Omental fat pad (tissue), 4 donors: ENCODE data around the gene G6PD. TPM values are rescaled to one million over a fixed set of nuclear protein-coding genes. Genes with fewer than 3 reads are reported as not detected.
"Not testable (repeated sequence)": the region's sequence is repeated elsewhere in the genome, so short reads cannot be mapped to it uniquely, and the experiment has no call there.

Experiments
- ATAC-seq: fragments of 150-250 bp; one replicate; pipeline ENCODE4 v1.9.1; 2016; ENCODE audit warnings: mild to moderate bottlenecking, moderate library complexity; ENCODE audit not compliant: low FRiP score
- DNase-seq: peaks from one replicate; pipeline ENCODE4 v3.0.0-alpha.2; 2019; ENCODE audit warnings: low spot score
- total RNA-seq, 4 donors: library from RNA; depleted of rRNA; stranded (reverse); fragments of >200 nt; gene quantifications; one replicate each; pipeline ENCODE4 v1.1.0, GENCODE V29; 2016
- TF ChIP-seq, protein P1 (sequence below), 3 donors: fragments of 450-650 bp; IDR thresholded peaks; one replicate each; pipeline ENCODE4 v1.5.1; 2016 to 2017; ENCODE audit warnings: antibody characterized with exemption in 3 of 3, mild to moderate bottlenecking in 3 of 3, moderate library complexity in 2 of 3

The G6PD gene
- 10 to 100 TPM; 42.1 to 76.7 (median 58.5) TPM for total RNA-seq

DNA sequence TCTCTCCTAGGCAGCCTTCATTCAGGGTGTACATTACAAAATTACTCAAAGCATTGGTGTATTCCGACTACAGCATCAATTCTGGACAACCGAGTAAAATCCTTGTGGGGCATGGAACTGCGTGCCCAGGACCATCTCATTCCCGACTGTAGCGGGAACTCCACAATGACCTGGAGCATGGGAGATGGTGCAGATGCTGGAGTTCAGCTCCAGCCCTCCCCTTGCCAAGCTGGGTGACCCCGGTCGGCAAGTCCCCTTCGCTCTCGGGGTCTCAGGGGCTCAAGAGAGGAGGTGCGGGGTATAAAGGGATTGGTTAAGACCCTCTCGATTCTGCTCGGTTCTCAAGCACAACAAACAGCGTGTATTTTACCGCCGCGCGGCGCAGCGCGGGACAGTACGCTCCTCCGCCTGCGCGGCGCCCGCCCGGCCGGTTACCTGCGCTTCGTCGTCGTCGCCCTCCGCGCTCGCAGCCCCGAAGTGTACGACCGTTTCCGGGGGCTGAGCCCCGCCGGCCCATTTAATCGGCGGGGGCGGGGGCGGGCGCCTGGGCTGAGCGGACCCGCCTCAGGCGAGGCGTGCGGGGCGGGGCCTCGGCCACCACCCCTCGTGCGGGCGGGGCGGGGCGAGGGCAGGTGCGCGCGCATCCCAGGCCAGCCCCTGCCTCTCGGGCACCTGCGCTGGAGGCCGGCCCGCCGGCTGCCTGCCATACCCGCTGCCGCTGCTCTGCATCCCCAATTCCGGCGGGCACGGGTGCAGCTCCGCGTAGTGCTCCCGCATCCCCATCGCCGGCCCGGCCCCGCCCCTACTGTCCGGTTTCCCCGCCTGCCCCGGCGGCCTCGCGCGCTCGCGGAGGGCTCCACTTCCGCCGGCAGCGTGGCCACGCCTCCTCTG is at the start of gene G6PD:
G6PD (minus strand) TSS at position 493 of the 891 bp plus-strand sequence. CDS start 691 bp downstream, outside the sequence.
- ATAC-seq (peak; percentile 57), DNase-seq (no peak)
- TF ChIP-seq, protein P1, sequence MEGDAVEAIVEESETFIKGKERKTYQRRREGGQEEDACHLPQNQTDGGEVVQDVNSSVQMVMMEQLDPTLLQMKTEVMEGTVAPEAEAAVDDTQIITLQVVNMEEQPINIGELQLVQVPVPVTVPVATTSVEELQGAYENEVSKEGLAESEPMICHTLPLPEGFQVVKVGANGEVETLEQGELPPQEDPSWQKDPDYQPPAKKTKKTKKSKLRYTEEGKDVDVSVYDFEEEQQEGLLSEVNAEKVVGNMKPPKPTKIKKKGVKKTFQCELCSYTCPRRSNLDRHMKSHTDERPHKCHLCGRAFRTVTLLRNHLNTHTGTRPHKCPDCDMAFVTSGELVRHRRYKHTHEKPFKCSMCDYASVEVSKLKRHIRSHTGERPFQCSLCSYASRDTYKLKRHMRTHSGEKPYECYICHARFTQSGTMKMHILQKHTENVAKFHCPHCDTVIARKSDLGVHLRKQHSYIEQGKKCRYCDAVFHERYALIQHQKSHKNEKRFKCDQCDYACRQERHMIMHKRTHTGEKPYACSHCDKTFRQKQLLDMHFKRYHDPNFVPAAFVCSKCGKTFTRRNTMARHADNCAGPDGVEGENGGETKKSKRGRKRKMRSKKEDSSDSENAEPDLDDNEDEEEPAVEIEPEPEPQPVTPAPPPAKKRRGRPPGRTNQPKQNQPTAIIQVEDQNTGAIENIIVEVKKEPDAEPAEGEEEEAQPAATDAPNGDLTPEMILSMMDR (IDR thresholded peaks at IDR 0.05), result no peak

DNA sequence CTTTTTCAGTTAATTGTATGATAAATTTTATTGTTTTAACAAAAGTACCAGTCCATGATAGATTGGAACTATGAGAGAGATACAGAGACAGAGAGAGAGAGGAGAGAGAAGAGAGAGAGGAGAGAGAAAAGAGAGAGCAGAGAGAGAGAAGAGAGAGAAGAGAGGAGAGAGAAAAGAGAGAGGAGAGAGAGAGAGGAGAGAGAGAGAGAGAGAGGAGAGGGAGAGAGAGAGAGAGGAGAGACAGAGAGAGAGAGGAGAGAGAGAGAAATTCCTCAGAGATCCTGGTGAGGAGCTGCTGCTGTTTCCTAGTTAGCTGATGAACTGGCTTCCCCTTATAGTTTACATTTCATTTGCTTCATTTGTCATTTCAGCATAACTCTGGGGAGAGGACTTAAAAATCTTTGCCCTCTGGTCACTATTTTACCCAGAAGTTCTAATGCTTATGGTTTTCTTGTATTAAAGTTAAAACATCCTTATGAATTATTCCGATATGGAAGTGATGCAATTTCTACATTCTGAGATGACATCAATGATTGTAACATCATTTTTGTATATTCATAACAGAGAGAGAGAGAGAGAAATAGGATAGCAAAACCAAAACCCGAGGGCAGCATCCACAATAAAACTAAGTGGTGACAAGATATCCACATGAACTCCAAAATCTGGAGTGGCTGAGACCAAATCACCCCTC is 49.1 kb upstream of the G6PD start:
- TF ChIP-seq, protein P1 (IDR thresholded peaks at IDR 0.05), result no peak
- no peak for DNase-seq
- no peak for ATAC-seq

DNA sequence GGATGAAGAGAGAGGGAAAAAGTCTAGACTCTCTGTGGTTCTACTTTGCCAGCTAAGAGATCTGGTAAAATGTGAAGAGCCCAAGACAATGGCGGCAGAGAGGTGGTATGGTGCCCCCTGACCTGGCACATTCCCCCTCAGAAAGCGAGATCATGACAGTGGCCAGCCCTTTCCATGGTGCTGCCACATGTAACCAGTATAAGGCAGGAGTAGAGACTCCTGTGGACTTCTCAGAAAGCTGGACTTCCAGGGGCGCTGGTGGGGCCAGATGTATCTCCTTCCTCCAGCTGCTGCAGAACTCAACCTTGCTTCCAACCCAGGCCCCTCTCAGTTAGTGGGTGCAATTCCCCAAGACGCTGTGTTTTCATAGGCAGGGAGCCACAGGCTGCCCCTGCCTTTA is 47.8 kb upstream of the G6PD start:
- DNase-seq, result no peak
- TF ChIP-seq, protein P1 (IDR thresholded peaks at IDR 0.05), result no peak

DNA sequence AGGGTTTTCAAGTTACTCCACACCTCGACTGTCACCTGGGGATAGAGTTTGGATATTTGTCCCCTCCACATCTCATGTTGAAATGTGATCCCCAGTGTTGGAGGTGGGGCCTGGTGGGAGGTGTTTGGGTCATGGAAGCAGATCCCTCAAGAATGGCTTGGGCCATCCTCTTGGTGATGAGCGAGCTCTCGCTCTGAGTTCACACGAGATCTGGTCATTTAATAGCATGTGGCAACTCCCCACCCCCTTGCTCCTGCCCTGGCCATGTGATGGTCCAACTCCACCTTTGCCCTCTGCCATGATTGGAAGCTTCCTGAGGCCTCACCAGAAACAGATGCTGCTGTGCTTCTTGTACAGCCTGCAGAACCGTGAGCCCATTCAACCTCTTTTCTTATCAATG is 46.6 kb upstream of the G6PD start:
- TF ChIP-seq, protein P1 (IDR thresholded peaks at IDR 0.05), result no peak
- DNase-seq (no peak), ATAC-seq (no peak)

More for the DNA sequence above, 47.8 kb upstream of the G6PD start:
- no peak for ATAC-seq

DNA sequence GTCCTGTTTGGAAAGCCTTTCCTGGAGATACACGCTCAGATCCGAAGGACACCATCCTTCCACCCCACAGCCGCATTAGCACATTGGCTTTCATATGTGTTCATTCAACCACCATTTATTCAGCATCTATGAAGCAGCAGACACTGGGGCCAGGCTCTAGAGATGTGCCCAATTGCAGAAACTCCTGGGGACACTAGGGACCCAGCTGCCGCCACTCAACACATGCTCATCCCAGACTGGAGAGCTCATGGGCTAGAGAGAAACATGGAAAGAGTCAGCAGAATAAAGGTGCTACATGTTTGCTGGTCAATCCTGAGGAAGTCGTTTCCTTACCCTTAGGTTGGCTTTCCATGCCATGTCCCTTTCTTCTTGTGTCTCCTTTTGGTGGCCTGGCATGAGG is 45.9 kb upstream of the G6PD start:
- DNase-seq (no peak), ATAC-seq (no peak)
- TF ChIP-seq, protein P1 (IDR thresholded peaks at IDR 0.05), result no peak

DNA sequence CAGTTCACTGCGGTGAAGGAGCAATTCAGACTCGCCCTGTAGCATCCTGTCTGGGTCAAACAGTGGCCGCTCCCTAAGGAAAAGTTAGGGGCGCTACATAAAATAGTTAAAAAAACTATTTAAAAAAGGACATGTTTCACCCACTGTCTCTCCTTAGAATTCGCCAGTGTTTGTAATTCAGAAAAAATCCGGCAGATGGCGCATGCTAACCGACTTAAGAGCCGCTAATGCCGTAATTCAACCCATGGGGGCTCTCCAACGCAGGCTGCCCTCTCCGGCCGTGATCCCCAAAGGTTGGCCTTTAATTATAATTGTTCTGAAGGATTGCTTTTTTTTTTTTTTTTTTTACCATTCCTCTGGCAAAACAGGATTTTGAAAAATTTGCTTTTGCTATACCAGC is 43.8 kb upstream of the G6PD start:
- ATAC-seq, DNase-seq: not testable (repeated sequence)

DNA sequence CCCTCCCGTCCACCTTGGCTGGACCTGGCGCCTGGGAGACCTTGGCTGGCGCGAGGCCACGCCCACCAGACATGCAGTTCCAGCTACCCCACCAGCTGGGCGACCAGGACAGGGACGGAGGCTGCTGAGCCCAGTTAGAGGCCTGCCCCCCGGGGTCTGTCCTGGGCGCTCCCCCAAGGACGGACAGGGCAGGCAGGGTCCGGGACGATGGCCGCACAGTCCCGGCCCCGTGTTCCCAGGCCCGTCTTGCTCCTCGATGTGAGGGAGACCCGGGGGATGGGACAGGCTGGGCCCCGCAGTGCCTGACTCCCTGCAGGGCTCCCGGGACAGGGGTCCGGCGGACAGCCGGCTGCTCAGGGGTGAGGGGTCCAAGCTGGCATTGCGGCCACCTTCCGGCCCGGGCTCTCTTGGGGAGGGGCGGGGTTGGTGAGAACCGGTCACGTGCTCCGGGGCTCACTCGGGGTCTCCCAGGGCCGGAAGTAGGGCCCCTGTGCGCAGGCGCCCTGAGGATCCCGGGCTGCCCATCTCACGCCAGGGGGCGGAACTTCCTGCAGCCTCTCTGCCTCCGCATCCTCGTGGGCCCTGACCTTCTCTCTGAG is 38.0 kb upstream of the G6PD start, which contains the start of gene CTAG1A:
CTAG1A (plus strand) TSS at position 549 of the 599 bp plus-strand sequence. CDS start 74 bp downstream, outside the sequence.
- ATAC-seq, DNase-seq: not testable (repeated sequence)

DNA sequence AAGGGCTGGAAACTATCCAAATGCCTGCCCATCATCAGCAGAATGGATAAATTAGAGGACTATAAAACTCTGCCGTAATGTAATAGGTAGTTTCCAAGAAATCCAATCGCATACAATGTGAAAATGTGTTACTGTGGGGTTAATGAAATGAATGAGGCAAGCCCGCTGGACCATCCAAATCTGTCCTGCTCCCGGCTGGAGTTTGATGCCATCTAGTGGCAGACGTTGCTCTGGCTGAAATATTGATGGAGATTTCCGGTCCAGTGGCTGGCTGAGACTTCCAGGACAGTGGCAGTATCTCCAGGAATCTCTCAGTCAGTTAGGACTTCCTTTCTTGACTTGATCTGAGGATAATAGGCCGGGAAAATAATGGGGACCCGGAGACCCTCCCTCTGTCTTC is 36.3 kb upstream of the G6PD start:
- not testable (repeated sequence) for DNase-seq
- ATAC-seq, result peak; percentile 45

DNA sequence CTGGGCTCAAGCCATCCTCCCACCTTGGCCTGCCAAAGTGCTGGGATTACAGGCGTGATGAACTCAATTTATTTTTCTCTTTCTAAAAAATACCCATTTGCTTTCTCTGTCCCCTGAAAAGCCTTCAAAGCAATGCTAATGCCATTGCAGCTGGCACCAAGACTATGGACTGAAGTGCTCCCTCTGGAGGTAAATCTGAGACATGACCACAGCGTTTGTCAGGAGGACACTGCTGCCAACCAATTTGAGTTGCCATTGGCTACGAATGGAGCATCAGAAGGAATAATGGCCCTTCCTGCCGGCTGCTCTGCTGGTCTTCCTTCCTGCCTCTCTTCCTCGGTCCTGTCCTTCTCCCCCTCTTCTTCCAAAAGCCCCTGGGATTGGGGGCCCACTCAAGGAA is 28.4 kb upstream of the G6PD start:
- not testable (repeated sequence) for DNase-seq
- ATAC-seq, result peak; percentile 17

DNA sequence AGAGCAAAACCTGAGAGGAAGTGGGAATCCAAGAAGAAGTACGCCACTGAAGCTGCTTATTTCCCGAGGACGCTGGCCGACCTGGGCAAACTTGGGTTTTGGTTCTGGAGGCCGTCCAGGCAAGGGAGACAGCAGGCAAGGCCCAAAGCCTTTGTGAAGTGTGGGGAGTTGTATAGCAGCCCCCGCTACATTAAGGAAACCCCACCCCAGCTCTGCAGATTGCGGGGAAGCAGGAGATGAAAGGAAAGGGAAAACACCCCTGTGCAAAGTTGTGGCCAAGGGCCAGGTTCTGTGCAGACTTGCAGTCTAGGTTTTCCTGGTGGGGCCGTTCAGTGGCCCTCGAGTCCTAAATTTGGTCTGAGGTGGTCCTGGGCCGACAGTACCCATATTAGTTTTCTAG is 26.4 kb upstream of the G6PD start:
- DNase-seq, ATAC-seq: not testable (repeated sequence)

DNA sequence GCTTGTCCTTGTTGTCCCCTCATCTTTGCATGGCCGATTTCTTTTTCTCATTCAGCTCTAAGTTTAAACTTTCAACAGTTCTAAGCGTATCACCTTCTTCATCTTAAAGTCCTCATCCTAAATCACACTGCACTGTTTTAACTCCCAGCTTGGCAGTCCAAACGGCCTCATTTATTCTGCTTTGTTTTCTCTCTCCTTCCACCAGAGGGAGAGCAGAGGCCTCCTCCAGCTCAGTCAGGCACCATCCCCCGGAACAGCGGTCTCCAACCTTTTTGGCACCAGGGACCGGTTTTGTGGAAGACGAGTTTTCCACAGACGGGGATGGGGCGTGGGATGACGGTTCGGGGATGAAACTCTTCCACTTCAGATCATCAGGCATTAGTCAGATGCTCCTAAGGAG is 23.7 kb upstream of the G6PD start:
- not testable (repeated sequence) for ATAC-seq, DNase-seq

DNA sequence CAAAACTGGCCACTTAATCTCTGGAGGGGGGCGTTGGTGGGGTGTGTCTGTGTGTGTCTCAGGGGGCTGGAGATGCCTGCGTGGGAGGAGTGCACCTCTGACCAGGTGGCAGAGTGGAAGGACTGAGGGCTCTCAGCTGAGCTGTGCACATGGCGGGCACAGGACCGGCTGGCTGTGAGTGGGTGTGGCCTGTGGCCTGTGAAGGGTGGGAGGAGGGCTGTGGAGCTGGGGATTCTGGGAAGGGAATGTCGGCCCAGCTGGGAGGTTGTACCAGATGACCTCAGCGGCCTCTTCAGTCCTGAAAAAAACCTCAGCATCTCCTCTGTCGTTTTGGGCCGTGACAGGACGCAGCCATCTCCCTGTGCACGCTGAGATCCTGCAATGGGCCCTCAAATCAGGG is 15.6 kb upstream of the G6PD start:
- ATAC-seq, DNase-seq: not testable (repeated sequence)
